GM21515 (cell line): ENCODE results near the gene ASB16.

Experiments
- ATAC-seq: cut with Tn5 transposase; IDR thresholded peaks from one replicate; pipeline ENCODE4 v1.9.1; 2021; ENCODE audit not compliant: unreplicated experiment

ASB16 gene

GRCh38 chr17:44207743-44208142, 37.2 kb downstream of the ASB16 start:
- no peak for ATAC-seq

- ATAC-seq = no peak
Measured at GRCh38 chr17:44209786-44210341, 39.4 kb downstream of the ASB16 start.

- peak; percentile 75 for ATAC-seq
Measured at GRCh38 chr17:44210342-44211192, 40.1 kb downstream of the ASB16 start.

- no peak for ATAC-seq
Measured at GRCh38 chr17:44211281-44212265, 41.1 kb downstream of the ASB16 start.

GRCh38 chr17:44212507-44213402, 42.3 kb downstream of the ASB16 start:
- ATAC-seq = no peak

GRCh38 chr17:44213403-44214229, 43.1 kb downstream of the ASB16 start:
- no peak for ATAC-seq

- no peak for ATAC-seq
Measured at GRCh38 chr17:44214230-44214494, 43.7 kb downstream of the ASB16 start.

- no peak for ATAC-seq
Measured at GRCh38 chr17:44214896-44215295, 44.4 kb downstream of the ASB16 start.

- ATAC-seq = no peak
Measured at GRCh38 chr17:44216173-44216572, 45.7 kb downstream of the ASB16 start.

GRCh38 chr17:44216694-44217093, 46.2 kb downstream of the ASB16 start:
- ATAC-seq = no peak

GRCh38 chr17:44217738-44218343, 47.3 kb downstream of the ASB16 start:
- no peak for ATAC-seq

- ATAC-seq = peak; percentile 33
Measured at GRCh38 chr17:44218344-44219107, 48.0 kb downstream of the ASB16 start.

GRCh38 chr17:44219108-44219615, 48.7 kb downstream of the ASB16 start:
- peak; percentile 31 for ATAC-seq

- ATAC-seq = peak; percentile 3
Measured at GRCh38 chr17:44219616-44220212, 49.2 kb downstream of the ASB16 start, which contains the start of gene UBTF. UBTF (minus strand) TSS chr17:44219675; CDS start chr17:44218229, 1,446 bp downstream.

GRCh38 chr17:44220213-44221083, 49.9 kb downstream of the ASB16 start:
- ATAC-seq = no peak

- ATAC-seq = no peak
Measured at GRCh38 chr17:44221084-44221861, 50.8 kb downstream of the ASB16 start.
